ENCODE results near the gene SLC9B2.

DNA sequence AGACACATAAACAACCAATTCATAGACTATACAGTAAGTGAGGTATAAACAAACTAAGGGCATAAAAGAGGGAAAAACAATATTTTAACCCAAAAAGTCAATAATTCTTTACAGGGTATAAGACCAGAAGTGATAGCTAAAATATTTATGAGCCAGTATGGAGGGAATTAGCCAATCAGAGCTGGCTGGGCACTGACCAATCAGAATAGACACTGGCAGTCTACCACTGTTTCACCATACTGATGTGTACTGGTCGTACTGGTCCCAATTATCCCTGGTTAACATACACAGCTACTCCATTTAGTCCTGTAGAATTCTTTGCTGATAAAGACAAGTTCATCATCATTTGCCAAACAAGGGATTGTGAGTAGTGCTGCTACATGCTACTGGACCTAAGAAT lies 47.3 kb downstream of the SLC9B2 start:
- TF ChIP-seq, protein P1, sequence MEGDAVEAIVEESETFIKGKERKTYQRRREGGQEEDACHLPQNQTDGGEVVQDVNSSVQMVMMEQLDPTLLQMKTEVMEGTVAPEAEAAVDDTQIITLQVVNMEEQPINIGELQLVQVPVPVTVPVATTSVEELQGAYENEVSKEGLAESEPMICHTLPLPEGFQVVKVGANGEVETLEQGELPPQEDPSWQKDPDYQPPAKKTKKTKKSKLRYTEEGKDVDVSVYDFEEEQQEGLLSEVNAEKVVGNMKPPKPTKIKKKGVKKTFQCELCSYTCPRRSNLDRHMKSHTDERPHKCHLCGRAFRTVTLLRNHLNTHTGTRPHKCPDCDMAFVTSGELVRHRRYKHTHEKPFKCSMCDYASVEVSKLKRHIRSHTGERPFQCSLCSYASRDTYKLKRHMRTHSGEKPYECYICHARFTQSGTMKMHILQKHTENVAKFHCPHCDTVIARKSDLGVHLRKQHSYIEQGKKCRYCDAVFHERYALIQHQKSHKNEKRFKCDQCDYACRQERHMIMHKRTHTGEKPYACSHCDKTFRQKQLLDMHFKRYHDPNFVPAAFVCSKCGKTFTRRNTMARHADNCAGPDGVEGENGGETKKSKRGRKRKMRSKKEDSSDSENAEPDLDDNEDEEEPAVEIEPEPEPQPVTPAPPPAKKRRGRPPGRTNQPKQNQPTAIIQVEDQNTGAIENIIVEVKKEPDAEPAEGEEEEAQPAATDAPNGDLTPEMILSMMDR (IDR thresholded peaks at IDR 0.05): no peak
- TF ChIP-seq EZH2 (IDR thresholded peaks at IDR 0.05) (no peak), EZH2phosphoT487 (IDR thresholded peaks at IDR 0.05) (no peak)

Measured in neural progenitor cell (in vitro differentiated cells).